GM12864 (cell line): Measurements from ENCODE around the gene ERAL1.
A peak's percentile ranks its signal among the peaks of the same experiment; 100 is the strongest.
"Not testable (repeated sequence)": the region's sequence is repeated elsewhere in the genome, so short reads cannot be mapped to it uniquely, and the experiment has no call there.

Source experiments
- DNase-seq: peaks from one replicate; pipeline ENCODE4 v3.0.0-alpha.2; 2011; ENCODE audit warnings: low read depth
- H3K4me3 ChIP-seq: 2 replicates; pipeline ENCODE4 v1.5.1; 2011; ENCODE audit warnings: mild to moderate bottlenecking, low read depth, low read length, control low read depth
- TF ChIP-seq, protein P1 (sequence below): IDR thresholded peaks from 2 replicates; pipeline ENCODE4 v1.5.1; 2011; ENCODE audit warnings: low read depth, mild to moderate bottlenecking, moderate library complexity, low read length, control low read depth, inconsistent platforms; ENCODE audit errors: missing control alignments

Gene ERAL1

DNA sequence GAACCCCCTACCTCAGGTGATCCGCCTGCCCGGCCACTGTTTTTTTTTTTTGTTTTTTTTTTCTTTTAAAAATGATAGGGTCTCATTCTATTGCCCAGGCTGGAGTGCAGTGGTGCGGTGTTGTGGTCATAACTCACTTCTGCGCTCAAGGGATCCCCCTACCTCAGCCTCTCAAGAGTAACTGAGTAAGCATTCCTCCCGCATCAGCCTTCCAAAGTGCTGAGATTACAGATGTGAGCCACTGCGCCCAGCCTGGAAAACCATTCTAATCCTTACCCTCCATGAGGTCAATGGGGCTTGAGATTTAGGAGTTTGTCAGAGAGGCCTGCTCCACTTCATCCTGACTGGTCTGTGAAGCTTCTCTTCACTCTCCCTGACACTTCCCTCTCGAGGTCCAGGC is 12.5 kb downstream of the ERAL1 start:
- H3K4me3 ChIP-seq, result no peak overlapping the region
- DNase-seq, result no peak
- TF ChIP-seq, protein P1, sequence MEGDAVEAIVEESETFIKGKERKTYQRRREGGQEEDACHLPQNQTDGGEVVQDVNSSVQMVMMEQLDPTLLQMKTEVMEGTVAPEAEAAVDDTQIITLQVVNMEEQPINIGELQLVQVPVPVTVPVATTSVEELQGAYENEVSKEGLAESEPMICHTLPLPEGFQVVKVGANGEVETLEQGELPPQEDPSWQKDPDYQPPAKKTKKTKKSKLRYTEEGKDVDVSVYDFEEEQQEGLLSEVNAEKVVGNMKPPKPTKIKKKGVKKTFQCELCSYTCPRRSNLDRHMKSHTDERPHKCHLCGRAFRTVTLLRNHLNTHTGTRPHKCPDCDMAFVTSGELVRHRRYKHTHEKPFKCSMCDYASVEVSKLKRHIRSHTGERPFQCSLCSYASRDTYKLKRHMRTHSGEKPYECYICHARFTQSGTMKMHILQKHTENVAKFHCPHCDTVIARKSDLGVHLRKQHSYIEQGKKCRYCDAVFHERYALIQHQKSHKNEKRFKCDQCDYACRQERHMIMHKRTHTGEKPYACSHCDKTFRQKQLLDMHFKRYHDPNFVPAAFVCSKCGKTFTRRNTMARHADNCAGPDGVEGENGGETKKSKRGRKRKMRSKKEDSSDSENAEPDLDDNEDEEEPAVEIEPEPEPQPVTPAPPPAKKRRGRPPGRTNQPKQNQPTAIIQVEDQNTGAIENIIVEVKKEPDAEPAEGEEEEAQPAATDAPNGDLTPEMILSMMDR, result no peak

DNA sequence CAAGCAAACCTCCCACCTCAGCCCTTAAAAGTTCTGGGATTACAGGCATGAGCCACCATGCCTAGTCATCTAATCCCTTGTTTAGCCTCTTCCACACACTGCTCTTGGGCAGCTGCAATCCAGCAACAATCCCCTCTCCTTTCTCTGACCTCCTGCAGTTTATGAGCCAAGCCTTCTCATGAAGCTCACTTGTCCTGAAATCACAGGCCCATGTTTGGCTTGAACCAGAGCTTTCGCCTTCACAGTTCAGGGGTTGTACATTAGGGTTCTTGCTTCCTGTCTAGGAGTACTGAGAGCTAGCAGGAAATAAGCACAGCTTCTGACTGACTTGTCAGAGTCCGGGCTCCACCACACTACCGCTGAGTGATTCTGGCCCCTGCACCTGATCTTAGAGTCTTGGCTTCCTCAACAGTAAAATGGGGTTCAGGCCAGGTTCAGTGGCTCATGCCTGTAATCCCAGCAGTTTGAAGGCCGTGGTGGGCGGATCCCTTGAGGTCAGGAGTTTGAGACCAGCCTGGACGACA is 16.3 kb downstream of the ERAL1 start:
- TF ChIP-seq, protein P1, result no peak
- peak; percentile 90 for DNase-seq
- no peak overlapping the region for H3K4me3 ChIP-seq

DNA sequence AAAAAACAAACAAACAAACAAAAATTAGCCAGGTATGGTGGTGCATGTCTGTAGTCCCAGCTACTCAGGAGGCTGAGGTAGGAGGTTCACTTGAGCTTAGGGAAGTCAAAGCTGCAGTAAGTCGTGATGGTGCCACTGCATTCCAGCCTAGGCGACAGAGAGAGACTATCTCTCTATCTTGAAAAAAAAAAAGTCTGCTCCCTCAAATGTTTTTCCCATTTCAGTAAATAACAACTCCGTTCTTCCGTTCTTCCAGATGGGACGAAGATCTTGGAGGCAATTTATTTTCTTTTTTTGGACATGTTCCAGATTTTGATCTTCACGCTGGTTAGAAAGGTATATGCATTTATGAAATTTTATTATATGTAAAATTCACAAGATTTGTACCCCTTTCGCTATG is 19.0 kb downstream of the ERAL1 start:
- H3K4me3 ChIP-seq, result no peak overlapping the region
- no peak for DNase-seq
- TF ChIP-seq, protein P1, result no peak

DNA sequence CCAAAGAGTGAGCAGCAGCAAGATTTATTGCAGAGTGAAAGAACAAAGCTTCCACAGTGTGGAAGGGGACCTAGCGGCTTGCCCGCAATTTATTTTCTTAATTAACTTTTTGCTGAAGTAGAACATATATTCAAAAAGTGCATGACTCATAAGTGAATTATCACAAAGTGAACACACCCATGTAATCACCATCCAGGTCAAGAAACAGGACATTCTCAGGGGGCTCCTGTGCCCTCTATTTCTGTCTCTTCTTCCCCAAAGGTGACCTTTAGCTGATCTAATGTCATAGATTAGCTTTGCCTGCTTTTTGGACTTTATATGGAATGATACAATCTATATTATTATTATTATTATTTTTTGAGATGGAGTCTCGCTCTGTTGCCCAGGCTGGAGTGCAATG is 19.9 kb downstream of the ERAL1 start:
- TF ChIP-seq, protein P1, result no peak
- DNase-seq, result no peak
- no peak overlapping the region for H3K4me3 ChIP-seq

DNA sequence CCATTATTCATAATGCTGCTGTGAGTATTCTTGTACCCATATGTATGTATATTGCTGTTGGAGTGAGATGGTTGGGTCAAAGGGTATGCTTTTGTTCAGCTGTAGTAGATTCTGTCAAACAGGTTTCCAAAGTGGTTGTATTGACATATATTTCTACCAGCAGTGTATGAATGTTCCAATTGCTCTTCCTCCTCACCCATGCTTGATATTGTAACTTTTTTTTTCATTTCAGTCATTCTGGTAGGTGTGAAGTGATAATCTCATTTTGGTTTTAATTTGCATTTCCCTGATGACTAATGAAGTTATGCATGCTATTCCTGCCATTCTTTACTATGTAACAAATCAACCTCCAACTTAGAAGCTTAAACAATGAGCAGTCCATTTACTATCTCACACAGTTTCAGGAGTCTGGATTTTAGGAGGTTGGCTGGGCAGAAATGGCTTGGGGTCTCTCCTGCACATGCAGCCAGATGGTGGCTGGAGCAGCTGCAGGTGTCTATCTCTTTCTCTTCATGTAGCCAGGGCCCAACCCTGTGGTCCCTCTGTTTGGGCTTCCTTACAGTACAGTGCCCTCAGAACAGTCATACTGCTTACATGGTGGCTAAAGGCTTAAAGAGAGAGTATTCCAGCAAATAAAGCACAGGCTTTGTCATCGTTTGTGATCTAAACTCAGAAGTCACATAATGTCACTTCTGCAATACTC is 21.2 kb downstream of the ERAL1 start:
- no peak overlapping the region for H3K4me3 ChIP-seq
- TF ChIP-seq, protein P1, result no peak
- DNase-seq, result no peak

DNA sequence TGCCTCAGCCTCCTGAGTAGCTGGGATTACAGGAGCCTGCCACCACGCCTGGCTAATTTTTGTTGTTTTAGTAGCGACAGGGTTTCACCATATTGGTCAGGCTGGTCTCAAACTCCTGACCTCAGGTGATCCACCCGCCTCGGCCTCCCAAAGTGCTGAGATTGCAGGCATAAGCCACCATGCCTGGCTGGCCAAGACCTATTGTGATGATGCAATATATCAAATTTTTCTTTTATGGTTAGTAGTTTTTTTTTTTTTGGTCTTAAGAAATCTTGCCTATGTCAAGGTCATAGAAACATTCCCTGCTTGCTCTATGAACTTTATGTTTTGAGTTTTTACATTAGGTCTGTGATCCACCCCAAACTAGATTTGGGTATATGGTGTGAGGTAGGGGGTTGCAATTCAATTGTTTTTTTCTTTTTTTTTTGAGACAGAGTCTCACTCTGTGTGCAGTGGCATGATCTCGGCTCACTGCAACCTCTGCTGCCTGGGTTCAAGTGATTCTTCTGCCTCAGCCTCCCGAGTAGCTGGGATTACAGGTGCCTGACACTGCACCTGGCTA is 22.4 kb downstream of the ERAL1 start:
- H3K4me3 ChIP-seq, DNase-seq: not testable (repeated sequence)

DNA sequence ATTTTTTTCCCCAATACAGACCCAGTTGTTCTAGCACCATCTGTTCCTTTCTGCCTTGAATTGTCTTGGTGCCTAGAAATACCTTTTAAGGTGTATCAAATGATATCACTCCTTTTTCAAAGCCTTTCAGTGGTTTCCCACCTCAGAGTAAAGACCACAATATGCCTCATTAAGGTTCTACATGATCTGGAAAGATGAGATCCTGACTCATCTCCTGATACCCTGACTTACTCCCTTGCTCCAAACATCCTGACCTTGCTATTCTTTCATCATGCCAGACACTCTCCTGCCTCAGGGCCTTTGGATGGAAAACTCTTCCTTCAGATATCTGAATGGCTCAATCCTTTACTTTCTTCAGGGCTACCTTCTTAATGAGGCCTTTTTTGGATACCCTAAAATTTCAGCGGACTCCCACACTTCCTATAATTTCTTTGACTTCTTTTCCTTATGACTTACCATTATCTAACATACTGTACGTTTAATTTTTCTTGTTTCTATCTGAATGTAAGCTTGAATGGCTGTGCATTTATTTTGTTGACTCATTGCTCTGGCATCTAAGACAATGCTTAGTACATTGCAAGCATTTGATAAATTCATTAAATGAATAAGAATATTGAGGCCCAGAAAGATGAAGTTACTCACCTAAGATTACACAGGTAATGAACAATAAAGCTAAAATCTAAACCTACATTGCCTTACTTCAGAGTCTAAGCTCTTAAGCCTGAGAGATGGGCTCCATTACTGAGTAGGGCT is 23.5 kb downstream of the ERAL1 start:
- TF ChIP-seq, protein P1, result no peak
- DNase-seq, result no peak
- H3K4me3 ChIP-seq, result no peak overlapping the region
